Spleen (tissue), 7 donors: ENCODE data around the gene CLTA.

Experiments
- POLR2A ChIP-seq, 3 donors: fragments of 450-650 bp; IDR thresholded peaks; one replicate each; pipeline ENCODE4 v1.5.1; 2017; ENCODE audit warnings: antibody characterized with exemption in 3 of 3, mild to moderate bottlenecking in 1 of 3
- POLR2AphosphoS5 ChIP-seq, 3 donors: sonication (generic); formaldehyde crosslinking; IDR thresholded peaks; one replicate each; pipeline ENCODE4 v1.5.1; 2017; ENCODE audit warnings: antibody characterized with exemption in 3 of 3
- TF ChIP-seq, protein P1 (sequence below), 11 experiments: fragments of 200-600 bp in 7 of 11; fragments of 450-650 bp in 4 of 11; sonication (generic) in 4 of 11; IDR thresholded peaks in 8 of 11; conservative IDR thresholded peaks in 3 of 11; 1 replicate in 7 of 11; 2 replicates in 4 of 11; pipeline versions ENCODE4 v1.4.0 to v1.8.0; 2016 to 2021; ENCODE audit warnings: antibody characterized with exemption in 11 of 11, inconsistent platforms in 4 of 11, mild to moderate bottlenecking in 1 of 11
- donor health status: DM: no; HTN: no; CAD: no; lungs with moderate emphysema.
- donor health status: DM: no; HTN: no; CAD: no.
- donor health status: DM: no; HTN: no; CAD: no.

DNA sequence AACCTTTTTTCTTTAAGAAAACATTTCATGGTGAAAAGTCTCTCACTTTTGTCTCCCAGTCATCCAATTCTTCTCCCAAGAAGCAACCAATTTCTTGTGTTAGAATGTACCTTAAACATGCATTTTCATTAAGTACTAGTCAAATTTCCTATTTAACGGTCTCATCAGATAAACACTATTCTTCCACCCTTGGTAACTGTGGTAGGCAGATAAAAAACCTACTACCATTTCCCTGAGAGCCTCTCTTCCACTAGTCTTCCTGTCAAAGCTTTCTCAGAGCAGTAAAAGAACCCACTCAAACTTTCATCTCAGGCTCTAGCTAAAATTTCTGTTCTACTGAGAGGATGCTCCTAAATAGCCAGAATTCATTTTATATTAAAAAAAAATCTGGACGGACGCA lies 56.6 kb downstream of the CLTA start:
- TF ChIP-seq, protein P1, sequence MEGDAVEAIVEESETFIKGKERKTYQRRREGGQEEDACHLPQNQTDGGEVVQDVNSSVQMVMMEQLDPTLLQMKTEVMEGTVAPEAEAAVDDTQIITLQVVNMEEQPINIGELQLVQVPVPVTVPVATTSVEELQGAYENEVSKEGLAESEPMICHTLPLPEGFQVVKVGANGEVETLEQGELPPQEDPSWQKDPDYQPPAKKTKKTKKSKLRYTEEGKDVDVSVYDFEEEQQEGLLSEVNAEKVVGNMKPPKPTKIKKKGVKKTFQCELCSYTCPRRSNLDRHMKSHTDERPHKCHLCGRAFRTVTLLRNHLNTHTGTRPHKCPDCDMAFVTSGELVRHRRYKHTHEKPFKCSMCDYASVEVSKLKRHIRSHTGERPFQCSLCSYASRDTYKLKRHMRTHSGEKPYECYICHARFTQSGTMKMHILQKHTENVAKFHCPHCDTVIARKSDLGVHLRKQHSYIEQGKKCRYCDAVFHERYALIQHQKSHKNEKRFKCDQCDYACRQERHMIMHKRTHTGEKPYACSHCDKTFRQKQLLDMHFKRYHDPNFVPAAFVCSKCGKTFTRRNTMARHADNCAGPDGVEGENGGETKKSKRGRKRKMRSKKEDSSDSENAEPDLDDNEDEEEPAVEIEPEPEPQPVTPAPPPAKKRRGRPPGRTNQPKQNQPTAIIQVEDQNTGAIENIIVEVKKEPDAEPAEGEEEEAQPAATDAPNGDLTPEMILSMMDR (IDR thresholded peaks at IDR 0.05 in 8 of 11, conservative IDR thresholded peaks at IDR 0.05 in 3 of 11): no peak
- no peak for TF ChIP-seq POLR2A (IDR thresholded peaks at IDR 0.05)
- TF ChIP-seq POLR2AphosphoS5 (IDR thresholded peaks at IDR 0.05): no peak
